Heart left ventricle (tissue), 16 donors: ENCODE measurements around the gene SAMD10. TPM values are rescaled to one million over a fixed set of nuclear protein-coding genes. Genes with fewer than 3 reads are reported as not detected.

Source experiments
- ATAC-seq, 4 donors: fragments of 200-7000 bp; cut with Tn5 transposase; one replicate each; pipeline ENCODE4 v1.9.1; 2020 to 2022; ENCODE audit warnings: moderate library complexity in 4 of 4, mild to moderate bottlenecking in 3 of 4, moderate number of reproducible peaks in 1 of 4
- DNase-seq, 5 donors: peaks; one replicate each; pipeline ENCODE4 v3.0.0-alpha.2; 2020
- H3K27ac ChIP-seq, 12 donors: fragments of 200-600 bp; sonication (generic) in 4 of 12; one replicate each; pipeline versions ENCODE4 v1.5.0 to v1.8.0; 2016 to 2022; ENCODE audit warnings: mild to moderate bottlenecking in 2 of 12
- H3K27me3 ChIP-seq, 9 donors: fragments of 200-600 bp; sonication (generic) in 2 of 9; one replicate each; pipeline versions ENCODE4 v1.5.1 to v1.8.0; 2016 to 2022; ENCODE audit warnings: mild to moderate bottlenecking in 3 of 9
- H3K36me3 ChIP-seq, 9 donors: fragments of 200-600 bp; sonication (generic) in 2 of 9; one replicate each; pipeline versions ENCODE4 v1.5.0 to v1.8.0; 2018 to 2022; ENCODE audit warnings: mild to moderate bottlenecking in 2 of 9
- H3K4me1 ChIP-seq, 12 donors: fragments of 200-600 bp; sonication (generic) in 4 of 12; one replicate each; pipeline versions ENCODE4 v1.5.0 to v1.8.0; 2016 to 2022; ENCODE audit warnings: mild to moderate bottlenecking in 3 of 12
- H3K4me3 ChIP-seq, 12 donors: fragments of 200-600 bp; sonication (generic) in 4 of 12; one replicate each; pipeline versions ENCODE4 v1.5.0 to v1.8.0; 2017 to 2022; ENCODE audit warnings: mild to moderate bottlenecking in 9 of 12, moderate library complexity in 4 of 12
- H3K9me3 ChIP-seq, 12 donors: fragments of 200-600 bp; sonication (generic) in 4 of 12; one replicate each; pipeline versions ENCODE4 v1.5.0 to v1.8.0; 2016 to 2022; ENCODE audit warnings: mild to moderate bottlenecking in 1 of 12
- CTCF ChIP-seq, 12 donors: fragments of 200-600 bp; sonication (generic) in 4 of 12; IDR thresholded peaks; one replicate each; pipeline versions ENCODE4 v1.5.0 to v1.8.0; 2018 to 2022; ENCODE audit warnings: antibody characterized with exemption in 12 of 12, mild to moderate bottlenecking in 5 of 12
- POLR2A ChIP-seq, 2 donors: fragments of 450-650 bp; IDR thresholded peaks; one replicate each; pipeline ENCODE4 v1.6.1; 2017; ENCODE audit warnings: antibody characterized with exemption in 2 of 2, mild to moderate bottlenecking in 2 of 2, moderate library complexity in 2 of 2
- WGBS, 4 donors: extraction: QIAGEN DNeasy Blood & Tissue Kit in 2 of 4; methylation state at CpG; one replicate each; pipeline versions ENCODE4 v1.1.5 to v1.1.7; 2013 to 2018; 5-methylcytosine and 5-hydroxymethylcytosine counted together
- intact Hi-C, 10 donors: fragments of 100-400 bp; cut with DNase I; formaldehyde crosslinking; loops; one replicate each; pipeline versions ENCODE4 v1.11.1 to v1.14.2; 2022
- polyA plus RNA-seq, 2 donors: library from polyadenylated mRNA; stranded (reverse); fragments of 200-250 nt; gene quantifications; one replicate each; pipeline ENCODE4 v1.2.3, GENCODE V29; 2013
- total RNA-seq, 9 donors: library from RNA; depleted of rRNA in 2 of 9; stranded (reverse); fragments of >200 nt in 2 of 9; fragmentation: NEBNext Ultra II Directional in 3 of 9; extraction: Animal tissue kit (Norgen Biotek cat#: 25700) in 3 of 9; gene quantifications; one replicate each; pipeline versions ENCODE4 v1.1.0 to v1.2.4, GENCODE V29; 2016 to 2023
- donor health status: ischemic (EF 13 %, LVEDD 7.1; RV severe dilation, severe dysfunction).
- donor health status: healthy with polysubstance abuse.
- donor health status: DM: no; HTN: yes; CAD: no.
- donor health status: DM: no; HTN: no; CAD: no.
- donor health status: ischemic (EF 25% LVEDD 6.9; RV normal size, moderate dysfunction).
- donor health status: ischemic (EF 25% LVEDD 5.7; RV mildly dilated, moderate dysfunction).
- donor health status: healthy.
- donor health status: DM: yes; HTN: yes; CAD: no.
- donor health status: ischemic (EF 35%, LVEDD 5.7; RV mildly dilated, moderate dysfunction).
- donor health status: nonischemic (EF 11% LVEDD 7.7; RV severe dilation, severe dysfunction).
- donor health status: DM: yes; HTN: yes; CAD: no.
- donor health status: PGD.
- donor health status: ischemic (EF 29% LVEDD 5.4; RV normal size, mild dysfunction).
- donor health status: nonischemic (EF 23%, LVEDD 6.1; RV moderate dilation, normal function).

Gene SAMD10
- total and polyA plus RNA-seq, 11 donors: 3.1 to 6.3 (median 4.7) TPM

- DNase-seq (peak; percentile 19 to 50 (median 24)), ATAC-seq (no peak)
- intact Hi-C loops: no loop called here
- 68 to 81% (median 77%) methylated on average over 6 to 14 of the region's 14 CpGs for WGBS, 4 donors
- no peaks in the 10 kb centered on the region for H3K27me3 ChIP-seq
- peaks cover 0 to 31% (median 23%) of the 10 kb centered on the region in 12 donors for H3K4me1 ChIP-seq
- TF ChIP-seq POLR2A (IDR thresholded peaks at IDR 0.05) (no peak), CTCF (IDR thresholded peaks at IDR 0.05) (no peak)
- peaks cover 0 to 29% (median 14%) of the 10 kb centered on the region in 9 donors for H3K36me3 ChIP-seq
- H3K9me3 ChIP-seq: no peaks in the 10 kb centered on the region
- H3K27ac ChIP-seq: peak overlapping the region in 10 of 12 donors; percentile 29 to 86 (median 70)
- peak overlapping the region in 10 of 12 donors; percentile 51 to 91 (median 70) for H3K4me3 ChIP-seq
These were observed 11.1 kb downstream of the SAMD10 start for GRCh38 chr20:63968136-63968927.

- TF ChIP-seq CTCF (IDR thresholded peaks at IDR 0.05) (no peak), POLR2A (IDR thresholded peaks at IDR 0.05) (no peak)
- H3K4me1 ChIP-seq: peaks cover 0 to 29% (median 21%) of the 10 kb centered on the region in 12 donors
- no peaks in the 10 kb centered on the region for H3K27me3 ChIP-seq
- 77 to 97% (median 88%) methylated on average over 19 to 28 of the region's 28 CpGs for WGBS, 4 donors
- peak; percentile 16 to 42 (median 23) for DNase-seq
- no peak overlapping the region for H3K4me3 ChIP-seq
- intact Hi-C loops: no loop called here
- H3K27ac ChIP-seq: peak overlapping the region in 1 of 12 donors; percentile 86
- no peaks in the 10 kb centered on the region for H3K9me3 ChIP-seq
- H3K36me3 ChIP-seq: peaks cover 0 to 37% (median 22%) of the 10 kb centered on the region in 9 donors
- no peak for ATAC-seq
These were observed 11.9 kb downstream of the SAMD10 start for GRCh38 chr20:63967330-63968135.

- DNase-seq: peak in 3 of 5 donors; percentile 26 to 51 (median 30)
- no peak overlapping the region for H3K4me3 ChIP-seq
- ATAC-seq: no peak
- H3K36me3 ChIP-seq: peaks cover 0 to 43% (median 27%) of the 10 kb centered on the region in 9 donors
- no peak overlapping the region for H3K27ac ChIP-seq
- peaks cover 0 to 26% (median 19%) of the 10 kb centered on the region in 12 donors for H3K4me1 ChIP-seq
- WGBS, 4 donors: 89 to 96% (median 93%) methylated on average over 11 to 13 of the region's 13 CpGs
- H3K9me3 ChIP-seq: no peaks in the 10 kb centered on the region
- no peaks in the 10 kb centered on the region for H3K27me3 ChIP-seq
- TF ChIP-seq CTCF (IDR thresholded peaks at IDR 0.05) (no peak), POLR2A (IDR thresholded peaks at IDR 0.05) (no peak)
- intact Hi-C loops: no loop called here
These were observed 12.5 kb downstream of the SAMD10 start for GRCh38 chr20:63966944-63967322.
